BJ (cell line): ENCODE measurements around the gene SEC24B. TPM values are rescaled to one million over a fixed set of nuclear protein-coding genes. Genes with fewer than 3 reads are reported as not detected.
A peak's percentile ranks its signal among the peaks of the same experiment; 100 is the strongest.

Experiments
- CTCF ChIA-PET: fragments of 350-600 bp; formaldehyde crosslinking; extraction: SDS; loops from one replicate; lab custom pipeline; 2021; ENCODE audit warnings: antibody characterized with exemption, inconsistent platforms; lab: Yijun Ruan, JAX
- POLR2A ChIA-PET: fragments of 300-600 bp; sonication (Branson Sonifier 250); formaldehyde crosslinking; extraction: SDS; loops from one replicate; lab custom pipeline; 2021; ENCODE audit warnings: antibody characterized with exemption; lab: Charles Lee
- DNase-seq: peaks from one replicate; pipeline ENCODE4 v3.0.0-alpha.2; 2011; ENCODE audit warnings: low read depth
- H3K27me3 ChIP-seq: 2 replicates; pipeline ENCODE4 v1.6.0; 2011; ENCODE audit warnings: low read length; ENCODE audit not compliant: control insufficient read depth, insufficient read depth
- H3K36me3 ChIP-seq: 2 replicates; pipeline ENCODE4 v1.5.1; 2011; ENCODE audit warnings: low read length; ENCODE audit not compliant: control insufficient read depth, insufficient read depth
- H3K4me3 ChIP-seq: 2 replicates; pipeline ENCODE4 v1.5.1; 2011; ENCODE audit warnings: low read depth, mild to moderate bottlenecking, control low read depth, low read length
- polyA plus RNA-seq: library from polyadenylated mRNA; depleted of rRNA; stranded (reverse); fragments of >200 nt; gene quantifications from 2 replicates; pipeline ENCODE4 v1.2.3, GENCODE V29; 2011
- TF ChIP-seq, protein P1 (sequence below): IDR thresholded peaks from 2 replicates; pipeline ENCODE4 v1.5.1; 2011; ENCODE audit warnings: low read depth, mild to moderate bottlenecking, control low read depth, inconsistent platforms, low read length, moderate library complexity; ENCODE audit not compliant: insufficient read depth

SEC24B gene
- polyA plus RNA-seq, 1 experiment, result 43.1 TPM

DNA sequence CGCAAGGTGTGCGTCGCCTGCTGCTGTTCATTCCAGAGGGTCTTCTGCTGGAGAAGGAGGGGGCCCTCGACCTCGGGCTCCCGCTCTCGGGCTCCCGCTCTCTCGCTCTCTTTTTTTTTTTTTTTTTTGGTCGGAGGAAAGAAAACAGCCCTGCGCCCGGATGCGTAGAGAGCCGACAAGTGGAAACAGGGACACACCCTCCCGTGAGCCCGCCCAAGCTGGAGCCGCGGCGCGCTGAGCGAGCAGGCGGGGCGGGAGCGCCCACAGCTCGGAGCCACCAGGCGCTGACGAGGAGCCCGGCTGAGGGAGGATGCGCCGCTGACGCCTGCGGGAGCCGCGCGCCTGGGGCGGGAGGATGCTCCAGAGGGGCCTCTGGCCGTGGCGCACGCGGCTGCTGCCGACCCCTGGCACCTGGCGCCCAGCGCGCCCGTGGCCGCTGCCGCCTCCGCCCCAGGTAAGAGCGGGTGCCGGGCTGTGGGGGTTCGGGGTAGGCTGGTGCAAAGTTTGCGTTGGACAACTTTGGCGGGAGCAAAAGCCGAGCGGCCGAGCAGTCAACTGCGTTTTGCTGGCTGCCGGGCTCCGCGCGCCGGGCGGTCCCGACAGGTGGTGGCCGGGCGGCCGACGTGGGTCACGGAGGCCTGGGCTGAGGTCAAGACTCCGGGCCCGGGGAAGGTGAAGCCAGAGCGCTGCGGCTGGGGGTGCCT is 126.5 kb downstream of the SEC24B start, which contains the start of gene MCUB:
Gene MCUB (plus strand): TSS at position 264 of the 704 bp plus-strand sequence. CDS start 92 bp downstream, at position 356.
- peak; percentile 51 for DNase-seq
- ChIA-PET CTCF (interaction anchor here (0.7 to 2.7 kb wide), 2 partner anchors 13 to 418 kb away, joined by 5 to 8 read pairs; no protein-coding TSS in a partner anchor), POLR2A (interaction anchor here (0.7 kb wide), 1 partner anchor 35 kb away, joined by 13 read pairs; no protein-coding TSS in a partner anchor)
- peak within 1 kb of the TSS; percentile 82 for H3K4me3 ChIP-seq
- no peaks in the 10 kb centered on the region for H3K36me3 ChIP-seq
- TF ChIP-seq, protein P1, sequence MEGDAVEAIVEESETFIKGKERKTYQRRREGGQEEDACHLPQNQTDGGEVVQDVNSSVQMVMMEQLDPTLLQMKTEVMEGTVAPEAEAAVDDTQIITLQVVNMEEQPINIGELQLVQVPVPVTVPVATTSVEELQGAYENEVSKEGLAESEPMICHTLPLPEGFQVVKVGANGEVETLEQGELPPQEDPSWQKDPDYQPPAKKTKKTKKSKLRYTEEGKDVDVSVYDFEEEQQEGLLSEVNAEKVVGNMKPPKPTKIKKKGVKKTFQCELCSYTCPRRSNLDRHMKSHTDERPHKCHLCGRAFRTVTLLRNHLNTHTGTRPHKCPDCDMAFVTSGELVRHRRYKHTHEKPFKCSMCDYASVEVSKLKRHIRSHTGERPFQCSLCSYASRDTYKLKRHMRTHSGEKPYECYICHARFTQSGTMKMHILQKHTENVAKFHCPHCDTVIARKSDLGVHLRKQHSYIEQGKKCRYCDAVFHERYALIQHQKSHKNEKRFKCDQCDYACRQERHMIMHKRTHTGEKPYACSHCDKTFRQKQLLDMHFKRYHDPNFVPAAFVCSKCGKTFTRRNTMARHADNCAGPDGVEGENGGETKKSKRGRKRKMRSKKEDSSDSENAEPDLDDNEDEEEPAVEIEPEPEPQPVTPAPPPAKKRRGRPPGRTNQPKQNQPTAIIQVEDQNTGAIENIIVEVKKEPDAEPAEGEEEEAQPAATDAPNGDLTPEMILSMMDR, result no peak
- no peaks in the 10 kb centered on the region for H3K27me3 ChIP-seq

DNA sequence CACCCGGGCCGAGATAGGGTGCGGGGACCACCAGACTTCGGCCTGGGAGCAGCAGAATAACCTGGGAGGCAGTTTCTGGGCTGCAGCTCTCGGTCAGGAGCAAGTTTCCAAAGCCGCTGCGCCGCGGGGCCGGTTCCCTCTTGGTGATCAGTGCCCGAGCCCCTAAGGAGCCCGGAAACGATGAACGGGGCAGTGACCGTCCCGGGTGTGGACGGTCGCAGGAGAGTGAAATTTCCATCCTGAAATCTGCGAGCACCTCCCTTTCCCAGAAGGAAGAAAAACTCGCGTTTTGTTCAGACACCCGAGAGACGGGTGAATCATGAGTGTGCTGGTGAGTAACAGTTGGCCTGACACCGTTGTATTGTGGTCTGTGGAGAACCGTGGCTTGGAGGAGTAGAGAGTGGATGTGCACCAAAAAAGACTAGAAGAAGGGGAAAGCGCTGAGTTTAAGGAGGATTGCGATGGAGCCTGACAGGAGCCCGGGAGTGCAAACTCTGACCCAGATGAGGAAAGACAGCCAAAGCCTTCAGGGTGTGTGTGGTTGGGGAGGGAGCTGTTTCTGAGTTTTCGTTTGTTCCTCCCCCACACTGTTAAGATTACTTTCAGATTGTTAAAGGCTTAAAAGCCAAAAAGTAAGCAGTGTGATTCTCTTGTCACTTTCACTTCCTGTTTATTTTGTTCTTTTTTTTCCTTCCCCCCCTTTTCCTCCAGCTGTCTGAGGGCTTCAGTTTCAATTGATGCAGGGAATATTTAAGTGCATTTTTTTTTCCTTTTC is 127.3 kb downstream of the SEC24B start:
- Histone ChIP-seq H3K4me3 (peak overlapping the region; percentile 82), H3K27me3 (no peaks in the 10 kb centered on the region), H3K36me3 (no peaks in the 10 kb centered on the region)
- TF ChIP-seq, protein P1, result no peak
- CTCF ChIA-PET, result interaction anchor here (0.7 to 2.7 kb wide), 3 partner anchors 13 to 133 kb away, joined by 3 to 8 read pairs (median 4); partner anchors contain the start of gene SEC24B
- no peak for DNase-seq
- POLR2A ChIA-PET, result no interaction called here

DNA sequence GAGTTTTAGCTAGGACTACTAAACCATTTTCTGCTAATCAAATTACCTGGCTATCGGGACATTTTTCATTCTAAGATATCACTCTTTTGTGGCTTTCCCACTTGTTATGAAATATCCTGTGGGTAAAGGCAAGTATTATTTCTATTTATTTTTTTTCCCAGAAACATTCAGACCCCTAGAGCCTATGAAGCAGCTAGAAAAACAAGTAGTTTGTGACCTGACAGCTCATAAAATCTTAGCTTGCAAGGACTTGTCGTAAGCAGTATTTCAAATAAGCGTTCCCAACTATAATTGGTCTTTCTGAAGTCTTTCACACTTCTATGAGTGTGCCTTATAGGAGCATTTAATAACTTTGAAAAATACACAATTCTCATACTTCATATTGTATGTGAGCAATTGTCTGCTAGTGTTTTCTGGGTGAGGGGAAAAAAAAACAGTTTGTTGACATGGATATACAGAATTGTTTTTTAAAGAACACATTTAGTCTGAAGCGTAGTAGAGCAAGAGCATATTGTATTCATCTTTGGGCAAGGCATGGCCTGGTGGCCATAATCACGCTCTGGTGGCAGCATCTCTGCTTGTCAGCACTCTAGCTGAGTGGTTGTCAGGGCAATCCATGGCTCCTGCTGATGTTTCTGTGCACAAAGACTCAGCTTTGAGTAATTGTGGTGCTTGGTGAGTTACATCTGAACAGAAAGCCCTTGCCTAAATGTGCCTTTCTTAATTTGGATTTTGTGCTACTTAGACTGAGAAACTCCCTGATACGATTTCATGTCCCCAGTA is 129.0 kb downstream of the SEC24B start:
- no peak for DNase-seq
- CTCF ChIA-PET, result interaction anchor here (1.6 kb wide), 1 partner anchor 9 kb away, joined by 3 read pairs; no protein-coding TSS in a partner anchor
- H3K4me3 ChIP-seq, result no peak overlapping the region
- no peaks in the 10 kb centered on the region for H3K36me3 ChIP-seq
- POLR2A ChIA-PET, result no interaction called here
- H3K27me3 ChIP-seq, result no peaks in the 10 kb centered on the region
- TF ChIP-seq, protein P1, result no peak

DNA sequence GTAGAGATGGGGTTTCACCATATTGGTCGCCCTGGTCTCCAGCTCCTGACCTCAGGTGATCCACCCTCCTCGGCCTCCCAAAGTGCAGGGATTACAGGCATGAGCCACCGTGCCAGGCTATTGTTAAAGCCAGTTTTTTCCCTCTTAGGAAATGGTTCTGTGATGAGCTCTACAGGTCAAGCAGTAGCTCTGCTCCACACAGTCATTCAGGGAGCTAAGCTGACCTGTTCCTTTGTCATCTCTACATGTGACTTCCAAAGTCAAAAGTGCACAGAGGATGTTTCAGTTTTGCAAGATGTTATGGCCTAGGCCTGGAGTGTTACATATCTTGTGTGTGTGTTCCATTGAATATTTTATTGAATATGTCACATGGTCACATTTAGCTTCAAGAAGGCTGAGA is 137.9 kb downstream of the SEC24B start:
- CTCF ChIA-PET, result interaction anchor here (1.2 kb wide), 1 partner anchor 8 kb away, joined by 3 read pairs; no protein-coding TSS in a partner anchor
- DNase-seq, result no peak
- Histone ChIP-seq H3K27me3 (no peaks in the 10 kb centered on the region), H3K36me3 (no peaks in the 10 kb centered on the region), H3K4me3 (no peak overlapping the region)
- POLR2A ChIA-PET, result no interaction called here
- TF ChIP-seq, protein P1, result no peak
